ENCODE data around the gene CLCC1.
"Not testable (repeated sequence)": the region's sequence is repeated elsewhere in the genome, so short reads cannot be mapped to it uniquely, and the experiment has no call there.

CLCC1 gene

GRCh38 chr1:108963052-108963686 lies at the start of gene CLCC1:
Gene CLCC1 (minus strand): TSS chr1:108963484. CDS start chr1:108950437, 13,047 bp downstream.
- Histone ChIP-seq H3K27ac (ENCODE audit: low read length) (no peak within 1 kb of the TSS), H3K27me3 (ENCODE audit: insufficient read depth, low read length) (peaks cover 4% of the 10 kb centered on the region; the same call in 1 of the 2 replicates), H3K9ac (ENCODE audit: low read depth, low read length) (peak within 1 kb of the TSS; percentile 84), H3K9me3 (ENCODE audit: insufficient read depth, low read depth, low read length) (no peaks in the 10 kb centered on the region), H3K36me3 (ENCODE audit: insufficient read depth, low read depth, low read length) (0 out of 2 replicates have a peak, but pooled peaks cover 7% of the 10 kb centered on the region), H3K4me3 (ENCODE audit: low read length) (peak within 1 kb of the TSS; percentile 82), H3K4me1 (ENCODE audit: insufficient read depth, low read length) (peaks cover 7% of the 10 kb centered on the region)

DNA sequence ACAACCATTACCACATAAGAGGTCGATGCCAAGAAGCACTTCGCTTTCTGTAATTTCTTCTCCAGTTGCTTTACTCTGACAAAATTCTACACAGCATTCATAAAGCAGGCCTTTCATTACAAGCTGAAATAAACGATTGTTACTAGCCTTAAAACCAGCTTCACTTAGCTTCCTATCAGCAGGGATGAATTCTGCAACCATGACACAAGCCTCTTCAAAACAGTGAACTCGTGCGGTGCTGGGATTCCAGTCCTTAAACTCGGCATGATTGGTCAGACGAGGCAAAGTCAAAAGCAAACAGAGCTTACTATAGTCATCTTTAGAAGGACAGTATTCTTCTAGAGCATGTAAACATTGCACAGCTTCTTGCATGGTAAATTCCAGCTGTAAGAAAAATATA lies 48.1 kb upstream of the CLCC1 start:
- Histone ChIP-seq H3K36me3 (ENCODE audit: insufficient read depth, low read depth, low read length) (peaks cover 7% of the 10 kb centered on the region; the same call in 1 of the 2 replicates), H3K4me3 (ENCODE audit: low read length) (no peak overlapping the region), H3K9me3 (ENCODE audit: insufficient read depth, low read depth, low read length) (no peaks in the 10 kb centered on the region), H3K4me1 (ENCODE audit: insufficient read depth, low read length) (no peaks in the 10 kb centered on the region), H3K9ac (ENCODE audit: low read depth, low read length) (no peak overlapping the region), H3K27me3 (ENCODE audit: insufficient read depth, low read length) (no peaks in the 10 kb centered on the region), H3K27ac (ENCODE audit: low read length) (no peak overlapping the region)

GRCh38 chr1:108996622-108997021 lies 33.3 kb upstream of the CLCC1 start:
- H3K27ac ChIP-seq (ENCODE audit: low read length); H3K4me1 ChIP-seq (ENCODE audit: insufficient read depth, low read length); H3K27me3 ChIP-seq (ENCODE audit: insufficient read depth, low read length); H3K9ac ChIP-seq (ENCODE audit: low read depth, low read length); H3K9me3 ChIP-seq (ENCODE audit: insufficient read depth, low read depth, low read length); H3K4me3 ChIP-seq (ENCODE audit: low read length): not testable (repeated sequence)
- peaks cover 25% of the 10 kb centered on the region; the same call in 1 of the 2 replicates for H3K36me3 ChIP-seq (ENCODE audit: insufficient read depth, low read depth, low read length)

- Histone ChIP-seq H3K27me3 (ENCODE audit: insufficient read depth, low read length) (no peaks in the 10 kb centered on the region), H3K27ac (ENCODE audit: low read length) (no peak overlapping the region), H3K4me3 (ENCODE audit: low read length) (no peak overlapping the region), H3K4me1 (ENCODE audit: insufficient read depth, low read length) (peaks cover 4% of the 10 kb centered on the region; the same call in 1 of the 2 replicates), H3K9ac (ENCODE audit: low read depth, low read length) (no peak overlapping the region), H3K9me3 (ENCODE audit: insufficient read depth, low read depth, low read length) (no peaks in the 10 kb centered on the region), H3K36me3 (ENCODE audit: insufficient read depth, low read depth, low read length) (peaks cover 11% of the 10 kb centered on the region; the same call in 1 of the 2 replicates)
These were observed 19.8 kb upstream of the CLCC1 start for GRCh38 chr1:108983114-108983513.

GRCh38 chr1:108976658-108977057 lies 13.4 kb upstream of the CLCC1 start:
- no peaks in the 10 kb centered on the region for H3K4me1 ChIP-seq (ENCODE audit: insufficient read depth, low read length)
- no peak overlapping the region for H3K4me3 ChIP-seq (ENCODE audit: low read length)
- no peak overlapping the region for H3K27ac ChIP-seq (ENCODE audit: low read length)
- no peaks in the 10 kb centered on the region for H3K27me3 ChIP-seq (ENCODE audit: insufficient read depth, low read length)
- no peak overlapping the region for H3K9ac ChIP-seq (ENCODE audit: low read depth, low read length)
- peaks cover 5% of the 10 kb centered on the region; the same call in 1 of the 2 replicates for H3K36me3 ChIP-seq (ENCODE audit: insufficient read depth, low read depth, low read length)
- no peaks in the 10 kb centered on the region for H3K9me3 ChIP-seq (ENCODE audit: insufficient read depth, low read depth, low read length)

DNA sequence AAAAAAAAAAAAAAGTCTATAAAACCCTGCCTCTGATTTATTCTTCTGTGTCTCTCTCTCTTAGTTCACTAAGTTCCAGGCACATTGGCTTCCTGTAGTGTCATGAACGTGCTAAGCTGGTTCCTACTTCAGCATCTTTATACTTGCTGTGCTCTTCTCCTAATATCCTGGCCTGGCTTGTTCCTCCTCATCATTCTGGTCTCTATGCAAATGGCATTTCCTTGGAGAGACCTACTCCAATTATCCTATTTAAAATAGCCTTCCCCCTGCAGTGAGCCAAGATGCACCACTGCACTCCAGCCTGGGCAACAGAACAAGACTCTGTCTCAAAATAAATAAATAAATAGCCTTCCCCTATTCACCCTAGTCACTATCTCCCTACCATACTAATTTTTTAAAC lies 9.7 kb upstream of the CLCC1 start:
- Histone ChIP-seq H3K4me3 (ENCODE audit: low read length) (no peak overlapping the region), H3K36me3 (ENCODE audit: insufficient read depth, low read depth, low read length) (no peaks in the 10 kb centered on the region), H3K9me3 (ENCODE audit: insufficient read depth, low read depth, low read length) (no peaks in the 10 kb centered on the region), H3K4me1 (ENCODE audit: insufficient read depth, low read length) (no peaks in the 10 kb centered on the region), H3K27ac (ENCODE audit: low read length) (no peak overlapping the region), H3K9ac (ENCODE audit: low read depth, low read length) (no peak overlapping the region), H3K27me3 (ENCODE audit: insufficient read depth, low read length) (no peaks in the 10 kb centered on the region)

DNA sequence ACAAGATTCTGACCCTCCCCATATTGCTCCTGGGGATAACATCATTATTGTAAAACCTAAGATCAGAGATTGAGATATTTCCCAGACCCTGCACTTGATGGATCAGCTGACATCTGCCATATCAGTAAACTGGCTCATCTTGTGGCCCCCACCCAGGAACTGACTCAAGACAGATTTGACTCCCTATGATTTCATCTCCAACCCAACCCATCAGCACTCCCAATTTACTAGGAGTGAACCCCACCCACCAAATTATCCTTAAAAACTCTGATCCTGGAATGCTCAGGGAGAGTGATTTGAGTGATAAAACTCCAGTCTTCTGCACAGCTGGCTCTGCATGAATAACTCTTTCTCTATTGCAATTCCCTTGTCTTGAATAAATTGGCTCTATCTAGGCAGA lies 6.1 kb upstream of the CLCC1 start:
- no peak overlapping the region for H3K9ac ChIP-seq (ENCODE audit: low read depth, low read length)
- H3K27me3 ChIP-seq (ENCODE audit: insufficient read depth, low read length) = no peaks in the 10 kb centered on the region
- no peaks in the 10 kb centered on the region for H3K9me3 ChIP-seq (ENCODE audit: insufficient read depth, low read depth, low read length)
- no peaks in the 10 kb centered on the region for H3K36me3 ChIP-seq (ENCODE audit: insufficient read depth, low read depth, low read length)
- no peaks in the 10 kb centered on the region for H3K4me1 ChIP-seq (ENCODE audit: insufficient read depth, low read length)
- no peak overlapping the region for H3K27ac ChIP-seq (ENCODE audit: low read length)
- H3K4me3 ChIP-seq (ENCODE audit: low read length) = no peak overlapping the region

GRCh38 chr1:108962681-108963051 lies 618 bp downstream of the CLCC1 start:
- peak overlapping the region; percentile 82 for H3K4me3 ChIP-seq (ENCODE audit: low read length)
- H3K4me1 ChIP-seq (ENCODE audit: insufficient read depth, low read length) = peaks cover 7% of the 10 kb centered on the region
- H3K27ac ChIP-seq (ENCODE audit: low read length) = no peak overlapping the region
- H3K27me3 ChIP-seq (ENCODE audit: insufficient read depth, low read length) = peaks cover 4% of the 10 kb centered on the region; the same call in 1 of the 2 replicates
- peak overlapping the region; percentile 84 for H3K9ac ChIP-seq (ENCODE audit: low read depth, low read length)
- 0 out of 2 replicates have a peak, but pooled peaks cover 7% of the 10 kb centered on the region for H3K36me3 ChIP-seq (ENCODE audit: insufficient read depth, low read depth, low read length)
- H3K9me3 ChIP-seq (ENCODE audit: insufficient read depth, low read depth, low read length) = no peaks in the 10 kb centered on the region

GRCh38 chr1:108961752-108962486 lies 1.4 kb downstream of the CLCC1 start:
- peaks cover 7% of the 10 kb centered on the region for H3K4me1 ChIP-seq (ENCODE audit: insufficient read depth, low read length)
- H3K9me3 ChIP-seq (ENCODE audit: insufficient read depth, low read depth, low read length) = no peaks in the 10 kb centered on the region
- H3K36me3 ChIP-seq (ENCODE audit: insufficient read depth, low read depth, low read length) = 0 out of 2 replicates have a peak, but pooled peaks cover 7% of the 10 kb centered on the region
- H3K9ac ChIP-seq (ENCODE audit: low read depth, low read length) = peak overlapping the region; percentile 84; the same call in 1 of the 2 replicates
- H3K27ac ChIP-seq (ENCODE audit: low read length) = no peak overlapping the region
- H3K27me3 ChIP-seq (ENCODE audit: insufficient read depth, low read length) = peaks cover 4% of the 10 kb centered on the region; the same call in 1 of the 2 replicates
- H3K4me3 ChIP-seq (ENCODE audit: low read length) = peak overlapping the region; percentile 82

GRCh38 chr1:108961198-108961597 lies 2.1 kb downstream of the CLCC1 start:
- H3K27ac ChIP-seq (ENCODE audit: low read length) = no peak overlapping the region
- H3K27me3 ChIP-seq (ENCODE audit: insufficient read depth, low read length) = peaks cover 4% of the 10 kb centered on the region; the same call in 1 of the 2 replicates
- no peak overlapping the region for H3K9ac ChIP-seq (ENCODE audit: low read depth, low read length)
- H3K4me1 ChIP-seq (ENCODE audit: insufficient read depth, low read length) = peaks cover 7% of the 10 kb centered on the region
- no peaks in the 10 kb centered on the region for H3K9me3 ChIP-seq (ENCODE audit: insufficient read depth, low read depth, low read length)
- H3K36me3 ChIP-seq (ENCODE audit: insufficient read depth, low read depth, low read length) = 0 out of 2 replicates have a peak, but pooled peaks cover 7% of the 10 kb centered on the region
- no peak overlapping the region for H3K4me3 ChIP-seq (ENCODE audit: low read length)

DNA sequence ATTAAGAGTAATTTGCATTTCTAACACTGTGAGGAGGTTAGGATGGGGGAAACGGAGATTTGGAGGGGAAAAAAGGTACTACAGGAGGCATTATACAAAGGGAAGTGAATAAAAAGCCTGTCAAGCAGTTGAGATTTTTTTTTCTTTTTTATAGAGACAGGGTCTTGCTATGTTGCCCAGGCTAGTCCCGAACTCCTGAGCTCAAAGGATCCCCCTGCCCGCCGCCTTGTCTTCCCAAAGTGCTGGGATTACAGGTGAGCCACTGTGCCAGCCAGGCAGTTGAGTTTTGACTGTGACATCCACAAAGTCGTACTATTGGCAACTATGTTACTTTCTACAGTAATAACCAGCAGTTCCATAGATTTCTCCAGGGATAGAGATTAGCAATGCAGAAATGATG lies 2.6 kb downstream of the CLCC1 start:
- H3K9ac ChIP-seq (ENCODE audit: low read depth, low read length) = no peak overlapping the region
- H3K4me1 ChIP-seq (ENCODE audit: insufficient read depth, low read length) = peaks cover 7% of the 10 kb centered on the region
- no peak overlapping the region for H3K27ac ChIP-seq (ENCODE audit: low read length)
- H3K4me3 ChIP-seq (ENCODE audit: low read length) = no peak overlapping the region
- 0 out of 2 replicates have a peak, but pooled peaks cover 7% of the 10 kb centered on the region for H3K36me3 ChIP-seq (ENCODE audit: insufficient read depth, low read depth, low read length)
- peaks cover 4% of the 10 kb centered on the region; the same call in 1 of the 2 replicates for H3K27me3 ChIP-seq (ENCODE audit: insufficient read depth, low read length)
- no peaks in the 10 kb centered on the region for H3K9me3 ChIP-seq (ENCODE audit: insufficient read depth, low read depth, low read length)

DNA sequence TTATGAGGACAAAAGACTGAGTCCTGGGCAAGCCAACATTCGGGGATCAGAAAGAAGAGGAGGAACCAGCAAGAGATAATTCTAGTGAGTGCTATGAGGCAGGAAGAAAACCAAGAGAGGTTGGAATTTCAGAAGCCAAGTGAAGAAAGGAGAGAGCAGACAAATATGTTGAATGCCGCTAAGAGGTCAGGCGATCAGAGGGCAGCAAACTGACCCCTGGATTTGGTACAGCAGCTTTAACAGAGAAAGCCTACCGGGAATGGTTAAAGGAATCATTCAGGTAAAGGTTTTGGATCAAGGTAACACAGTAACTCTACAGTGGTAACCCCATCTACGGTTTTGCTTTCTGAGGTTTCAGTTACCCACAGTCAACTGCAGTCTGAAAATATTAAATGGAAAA lies 5.4 kb downstream of the CLCC1 start:
- Histone ChIP-seq H3K9ac (ENCODE audit: low read depth, low read length) (no peak overlapping the region), H3K36me3 (ENCODE audit: insufficient read depth, low read depth, low read length) (peaks cover 15% of the 10 kb centered on the region; the same call in 1 of the 2 replicates), H3K4me1 (ENCODE audit: insufficient read depth, low read length) (peaks cover 7% of the 10 kb centered on the region), H3K9me3 (ENCODE audit: insufficient read depth, low read depth, low read length) (no peaks in the 10 kb centered on the region), H3K27me3 (ENCODE audit: insufficient read depth, low read length) (no peaks in the 10 kb centered on the region; the same call in 1 of the 2 replicates), H3K27ac (ENCODE audit: low read length) (no peak overlapping the region), H3K4me3 (ENCODE audit: low read length) (no peak overlapping the region)
